ENCODE data around the gene RALGPS1.

DNA sequence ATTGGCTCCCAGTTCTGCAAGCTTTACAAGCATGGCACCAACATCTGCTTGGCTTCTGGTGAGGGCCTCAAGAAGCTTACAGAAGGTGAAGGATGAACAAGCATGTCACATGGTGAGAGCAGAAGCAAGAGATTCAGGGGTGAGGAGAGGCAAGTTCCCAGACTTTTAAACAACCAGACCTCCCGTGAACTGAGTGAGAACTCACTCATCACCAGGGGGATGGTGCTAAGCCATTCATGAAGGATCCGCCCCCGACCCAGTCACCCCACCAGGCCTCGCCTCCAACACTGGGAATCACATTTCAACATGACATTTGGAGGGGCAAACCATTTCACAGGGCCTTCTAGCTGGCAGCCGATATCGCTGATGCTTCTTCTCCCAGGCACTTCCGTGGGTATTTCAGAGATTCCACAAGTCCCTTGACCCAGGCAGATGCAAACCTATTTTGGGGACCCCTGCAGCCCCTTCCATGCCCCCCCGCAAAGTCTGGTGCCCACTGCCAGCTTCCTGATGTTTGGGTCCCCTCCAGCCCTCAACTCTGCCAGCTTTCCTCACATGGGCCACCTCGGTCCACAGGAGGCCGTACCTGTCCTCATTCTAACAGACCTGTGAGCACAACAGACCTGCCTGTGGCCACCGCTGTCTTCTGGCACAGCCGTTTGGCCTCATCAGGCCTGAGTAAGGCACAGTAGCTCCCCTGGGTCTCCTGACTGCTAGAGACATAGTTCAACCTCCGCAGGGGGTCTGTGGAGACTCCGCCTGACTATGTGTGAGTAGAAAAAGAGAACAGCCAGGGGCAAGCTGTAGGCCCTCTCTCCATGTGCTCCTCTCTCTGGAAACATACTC lies 268.5 kb downstream of the RALGPS1 start:
- no peak for TF ChIP-seq POLR2A (IDR thresholded peaks at IDR 0.05)
- TF ChIP-seq, protein P1, sequence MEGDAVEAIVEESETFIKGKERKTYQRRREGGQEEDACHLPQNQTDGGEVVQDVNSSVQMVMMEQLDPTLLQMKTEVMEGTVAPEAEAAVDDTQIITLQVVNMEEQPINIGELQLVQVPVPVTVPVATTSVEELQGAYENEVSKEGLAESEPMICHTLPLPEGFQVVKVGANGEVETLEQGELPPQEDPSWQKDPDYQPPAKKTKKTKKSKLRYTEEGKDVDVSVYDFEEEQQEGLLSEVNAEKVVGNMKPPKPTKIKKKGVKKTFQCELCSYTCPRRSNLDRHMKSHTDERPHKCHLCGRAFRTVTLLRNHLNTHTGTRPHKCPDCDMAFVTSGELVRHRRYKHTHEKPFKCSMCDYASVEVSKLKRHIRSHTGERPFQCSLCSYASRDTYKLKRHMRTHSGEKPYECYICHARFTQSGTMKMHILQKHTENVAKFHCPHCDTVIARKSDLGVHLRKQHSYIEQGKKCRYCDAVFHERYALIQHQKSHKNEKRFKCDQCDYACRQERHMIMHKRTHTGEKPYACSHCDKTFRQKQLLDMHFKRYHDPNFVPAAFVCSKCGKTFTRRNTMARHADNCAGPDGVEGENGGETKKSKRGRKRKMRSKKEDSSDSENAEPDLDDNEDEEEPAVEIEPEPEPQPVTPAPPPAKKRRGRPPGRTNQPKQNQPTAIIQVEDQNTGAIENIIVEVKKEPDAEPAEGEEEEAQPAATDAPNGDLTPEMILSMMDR (IDR thresholded peaks at IDR 0.05): no peak
